HG02759 (cell line): ENCODE measurements around the gene MAML3.
A peak's percentile ranks its signal among the peaks of the same experiment; 100 is the strongest.

Experiments
- ATAC-seq: cut with Tn5 transposase; IDR thresholded peaks from one replicate; pipeline ENCODE4 v1.9.1; 2021; ENCODE audit warnings: mild to moderate bottlenecking, moderate library complexity; ENCODE audit not compliant: unreplicated experiment

MAML3 gene

DNA sequence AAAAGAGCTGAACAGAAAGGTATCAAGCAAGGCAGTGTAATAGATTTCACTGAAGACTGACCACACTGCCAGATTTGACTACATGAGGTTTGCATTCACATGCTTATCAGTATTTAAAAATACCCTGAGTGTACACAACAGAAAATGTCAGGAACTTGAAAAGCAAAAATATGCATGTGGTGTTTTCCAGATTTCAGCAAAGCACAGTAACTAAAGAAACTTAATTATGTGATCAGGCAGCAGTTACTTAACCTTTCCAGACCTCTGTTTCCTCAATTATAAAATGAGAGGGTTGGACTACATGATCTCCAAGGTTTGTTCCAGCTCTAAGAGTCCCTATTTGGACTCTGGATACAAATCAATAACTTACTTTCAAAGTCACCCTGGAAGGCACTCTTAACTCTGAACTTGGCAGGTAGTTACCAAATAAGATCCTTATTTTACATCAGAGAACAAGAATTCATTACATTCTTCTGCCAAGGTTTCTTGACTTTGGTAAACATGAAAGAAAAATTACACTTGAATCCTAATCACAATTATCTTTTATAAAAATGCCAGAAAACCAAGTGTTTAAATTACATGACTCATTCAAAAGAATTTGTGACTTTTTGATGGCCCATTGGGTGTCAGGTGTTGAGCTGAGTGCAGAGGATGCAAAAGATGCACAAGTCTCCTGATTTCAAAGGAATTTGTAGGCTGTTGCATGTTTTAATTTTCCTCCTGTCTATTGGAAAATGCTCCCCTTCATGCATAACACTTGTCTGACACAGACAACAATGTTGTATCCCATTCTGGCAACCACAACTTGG is 246.8 kb downstream of the MAML3 start:
- ATAC-seq, result peak; percentile 60

DNA sequence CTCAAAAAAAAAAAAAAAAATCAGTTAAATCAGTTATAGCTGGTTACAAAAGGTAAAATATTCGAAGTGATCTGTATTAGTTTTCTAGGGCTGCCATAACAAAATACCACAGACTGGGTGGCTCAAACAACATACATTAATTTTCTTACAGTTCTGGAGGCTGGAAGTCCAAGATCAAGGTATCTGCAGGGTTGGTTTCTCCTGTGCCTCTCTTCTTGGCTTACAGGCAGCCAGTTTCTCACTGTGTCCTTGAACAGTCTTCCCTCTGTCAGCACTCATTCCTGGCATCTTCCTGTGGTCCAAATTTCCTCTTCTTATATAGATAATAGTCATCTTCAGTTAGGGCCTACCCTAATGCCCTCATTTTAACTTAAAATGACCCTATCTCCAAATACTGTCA is 248.5 kb downstream of the MAML3 start:
- ATAC-seq, result no peak

- no peak for ATAC-seq
Measured at GRCh38 chr4:139904406-139904805, 249.6 kb downstream of the MAML3 start.

- ATAC-seq, result no peak
Measured at GRCh38 chr4:139903845-139904244, 250.1 kb downstream of the MAML3 start.

- no peak for ATAC-seq
Measured at GRCh38 chr4:139902321-139903320, 251.4 kb downstream of the MAML3 start.

GRCh38 chr4:139901531-139902320 is 252.3 kb downstream of the MAML3 start:
- no peak for ATAC-seq

DNA sequence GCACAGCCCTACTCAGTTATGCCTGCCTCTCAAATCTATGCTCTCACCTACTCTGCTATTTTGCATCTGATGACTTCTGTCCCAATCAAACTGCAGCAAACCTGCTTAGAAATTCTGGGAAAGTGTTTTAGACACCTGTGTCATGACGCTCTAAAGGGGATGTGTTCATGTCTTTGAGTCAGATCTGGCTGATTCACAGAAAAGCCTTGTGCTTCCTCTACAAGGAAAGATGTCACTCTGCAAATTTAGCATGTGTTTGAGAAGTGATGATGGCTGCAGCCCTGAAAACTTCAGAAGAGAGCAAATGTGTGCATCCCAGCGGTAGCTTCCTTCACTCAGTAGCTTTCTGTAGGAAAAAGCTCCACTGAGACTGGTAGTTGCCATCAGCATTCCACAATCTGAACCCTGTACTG is 253.0 kb downstream of the MAML3 start:
- ATAC-seq, result no peak

GRCh38 chr4:139899346-139899745 is 254.6 kb downstream of the MAML3 start:
- ATAC-seq, result no peak

DNA sequence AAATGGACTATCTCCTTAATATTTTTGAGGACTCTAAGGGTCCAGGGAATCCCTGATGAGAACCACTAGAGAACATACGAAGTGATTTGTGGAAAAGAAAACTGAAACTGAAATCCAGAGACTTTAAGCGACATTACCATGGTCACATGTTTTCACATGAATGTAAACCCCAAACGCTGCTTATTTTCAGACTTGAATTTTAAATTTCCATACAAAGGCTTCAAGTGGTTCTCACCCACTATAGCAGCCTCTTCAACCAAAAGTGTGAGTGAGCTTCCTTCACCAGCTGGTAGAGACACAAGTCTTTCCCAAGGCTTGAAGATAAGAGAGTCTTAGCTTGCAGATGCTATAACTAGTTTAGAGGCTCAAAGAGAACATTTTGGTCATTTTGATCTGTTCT is 255.7 kb downstream of the MAML3 start:
- peak; percentile 30 for ATAC-seq

- ATAC-seq, result no peak
Measured at GRCh38 chr4:139896091-139896604, 257.8 kb downstream of the MAML3 start.

DNA sequence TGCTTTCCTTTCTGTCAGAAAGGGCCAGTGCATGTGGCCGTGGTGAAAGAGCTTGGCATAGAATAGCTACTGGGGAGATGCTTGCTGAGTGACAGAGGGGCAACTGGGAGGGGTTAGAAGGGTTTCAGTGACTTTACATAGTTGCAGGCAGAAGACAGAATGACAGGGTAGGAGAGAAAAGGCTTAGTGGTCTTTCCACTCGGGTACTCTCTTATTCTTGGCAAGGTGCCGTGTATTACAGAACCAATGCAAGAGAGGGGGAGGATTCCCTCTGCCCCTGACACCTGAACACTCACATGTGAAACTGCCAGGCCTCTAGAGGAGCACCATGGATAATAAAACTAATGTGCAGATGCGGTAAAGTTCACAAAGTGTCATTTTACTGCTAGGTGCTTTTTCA is 260.2 kb downstream of the MAML3 start:
- ATAC-seq, result no peak

DNA sequence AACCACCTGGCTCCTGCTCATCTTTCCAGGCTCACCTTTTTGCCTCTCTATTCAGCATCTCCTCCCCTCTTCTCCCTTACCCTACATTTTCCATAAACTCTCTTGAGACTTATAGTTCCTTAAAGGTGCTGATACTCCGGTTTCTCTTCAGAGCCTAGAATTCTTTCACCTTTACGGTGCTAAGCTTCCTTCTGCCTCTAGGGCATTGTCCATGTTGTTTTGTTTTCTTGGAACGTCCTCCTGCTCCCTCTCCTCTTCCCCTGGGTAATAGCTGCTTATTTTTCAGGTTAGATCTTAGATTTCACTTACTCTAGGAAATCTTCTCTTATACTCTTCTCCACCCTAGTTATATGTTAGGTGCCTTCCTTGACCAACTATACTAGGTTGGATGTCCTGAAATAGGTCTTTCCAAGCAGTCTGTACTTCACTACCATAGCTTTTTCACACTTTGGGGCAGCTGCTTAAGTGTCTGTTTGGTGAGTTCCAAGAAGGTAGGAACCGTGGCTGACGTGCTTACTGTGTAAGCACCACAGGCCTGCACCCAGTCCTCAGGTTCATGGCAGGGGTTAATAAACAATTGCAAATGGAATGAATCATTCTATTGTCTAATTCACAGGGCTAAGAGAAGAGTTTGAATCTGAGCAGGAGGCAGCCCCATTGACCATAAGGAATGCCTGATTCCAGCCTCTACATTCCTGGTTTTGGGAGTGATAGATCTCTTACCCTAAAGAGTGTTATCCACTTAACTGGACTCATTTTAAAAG is 260.8 kb downstream of the MAML3 start:
- no peak for ATAC-seq

DNA sequence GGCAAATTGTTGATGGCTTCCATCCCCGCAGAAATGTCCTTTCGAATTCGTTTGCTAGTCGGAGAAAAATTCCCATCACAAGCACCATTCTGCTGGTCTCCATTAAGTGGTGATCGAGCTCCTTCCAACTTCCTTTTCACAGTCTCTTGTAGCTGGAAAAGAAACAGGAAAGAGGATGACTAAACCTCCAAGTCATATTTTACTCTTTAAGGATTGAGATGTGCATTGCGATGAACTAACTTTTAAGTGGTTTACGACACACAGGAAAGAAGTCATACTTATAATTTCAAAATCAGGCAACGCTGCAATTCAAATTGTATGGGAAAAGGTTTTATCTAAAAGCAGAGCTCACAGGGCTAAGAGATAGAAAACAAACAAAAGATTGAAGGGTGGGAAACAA is 263.2 kb downstream of the MAML3 start:
- no peak for ATAC-seq

DNA sequence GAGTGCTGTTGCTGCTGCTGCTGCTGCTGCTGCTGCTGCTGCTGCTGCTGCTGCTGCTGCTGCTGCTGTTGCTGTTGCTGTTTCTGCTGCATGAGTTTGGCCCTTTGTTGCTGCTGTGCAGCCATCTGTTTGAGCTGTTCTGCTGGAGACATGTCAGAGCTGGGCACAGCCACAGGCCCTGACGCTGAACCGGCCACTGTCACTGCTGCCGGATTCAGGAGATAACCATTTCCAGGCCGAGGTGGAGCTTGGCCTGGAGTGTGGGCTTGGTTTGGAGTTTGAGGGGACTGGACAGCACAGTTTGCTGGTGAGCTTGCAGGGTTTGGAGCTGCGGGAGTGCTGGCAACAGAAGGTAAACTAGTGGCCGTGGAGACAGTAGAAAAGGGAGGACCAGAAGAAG is 264.1 kb downstream of the MAML3 start:
- no peak for ATAC-seq

- ATAC-seq, result no peak
Measured at GRCh38 chr4:139889264-139889663, 264.7 kb downstream of the MAML3 start.

DNA sequence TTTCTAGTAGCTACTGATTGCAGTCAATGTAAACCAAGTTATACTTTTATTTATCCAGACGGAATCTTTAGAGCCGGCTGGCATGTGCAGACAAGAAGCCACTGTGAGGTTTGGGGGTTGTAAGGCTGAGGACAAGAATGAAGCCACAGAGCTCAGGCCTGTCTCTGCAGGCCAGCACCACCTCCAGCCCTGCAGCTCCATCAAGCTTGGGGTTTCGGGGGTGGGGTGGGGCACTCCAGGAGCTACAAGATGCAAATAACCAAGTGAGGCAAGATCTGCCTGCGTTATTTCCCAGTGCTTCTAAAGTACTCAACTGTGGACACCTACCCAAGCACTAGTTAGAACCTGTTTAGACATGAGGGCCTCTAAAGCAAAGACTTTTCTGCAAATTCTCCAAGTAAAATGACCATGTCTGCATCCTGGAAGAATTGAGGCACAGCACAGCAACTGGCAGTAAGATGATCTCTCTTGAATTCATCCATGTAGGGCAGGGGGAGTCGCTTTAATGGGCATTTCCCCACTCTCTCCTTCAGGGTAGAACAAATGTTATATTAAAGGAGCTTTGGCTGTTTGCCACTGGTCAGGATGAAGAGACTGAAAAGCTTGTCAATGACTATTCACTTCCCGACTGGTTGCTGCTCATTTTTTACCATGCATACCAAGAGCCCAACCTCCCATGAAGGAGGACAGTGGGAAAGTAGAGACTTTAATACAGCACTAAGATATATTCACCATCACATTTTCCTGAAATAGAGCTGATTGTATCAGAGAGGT is 265.8 kb downstream of the MAML3 start:
- ATAC-seq, result no peak

GRCh38 chr4:139887376-139887802 is 266.6 kb downstream of the MAML3 start:
- no peak for ATAC-seq

DNA sequence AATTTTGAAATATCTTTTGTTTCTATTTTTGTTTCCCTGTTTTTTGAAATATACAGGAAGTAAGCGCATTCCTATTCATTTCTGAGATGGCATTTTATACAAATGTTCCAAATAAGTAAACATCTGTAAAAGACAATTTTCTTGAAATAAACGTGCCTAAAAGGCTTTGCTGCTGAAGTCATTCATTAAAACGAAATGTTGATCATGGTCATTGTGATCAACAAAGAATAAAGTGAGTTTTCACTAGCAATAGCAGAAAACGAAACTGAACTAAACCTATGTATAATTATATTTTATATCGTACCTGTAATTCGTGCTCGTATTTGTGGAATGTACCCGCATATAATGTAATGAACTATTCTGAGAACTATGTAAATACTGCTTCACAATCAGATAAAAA is 267.2 kb downstream of the MAML3 start:
- ATAC-seq, result no peak

DNA sequence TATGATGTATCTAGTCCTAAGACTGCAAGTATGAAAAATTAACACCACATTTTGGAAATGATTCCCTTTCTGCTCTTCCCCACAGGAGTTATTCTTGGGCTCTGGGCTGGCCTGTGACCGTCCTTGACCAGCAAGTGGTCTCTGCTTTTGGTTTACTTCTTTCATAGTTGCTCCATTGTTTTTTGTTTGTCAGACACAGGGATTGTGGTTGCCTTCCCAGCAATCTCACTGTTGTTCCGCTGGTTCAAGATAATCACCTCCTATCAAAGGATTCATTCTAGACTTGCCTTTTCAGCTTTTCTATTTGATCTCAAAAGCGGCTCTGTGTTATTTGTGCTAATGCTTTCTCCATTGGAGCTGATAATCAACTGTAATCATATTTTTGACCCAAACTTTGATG is 269.5 kb downstream of the MAML3 start:
- no peak for ATAC-seq
